Measurements from ENCODE around the gene RAPGEF4.
"Not testable (repeated sequence)": the region's sequence is repeated elsewhere in the genome, so short reads cannot be mapped to it uniquely, and the experiment has no call there.

The RAPGEF4 gene

DNA sequence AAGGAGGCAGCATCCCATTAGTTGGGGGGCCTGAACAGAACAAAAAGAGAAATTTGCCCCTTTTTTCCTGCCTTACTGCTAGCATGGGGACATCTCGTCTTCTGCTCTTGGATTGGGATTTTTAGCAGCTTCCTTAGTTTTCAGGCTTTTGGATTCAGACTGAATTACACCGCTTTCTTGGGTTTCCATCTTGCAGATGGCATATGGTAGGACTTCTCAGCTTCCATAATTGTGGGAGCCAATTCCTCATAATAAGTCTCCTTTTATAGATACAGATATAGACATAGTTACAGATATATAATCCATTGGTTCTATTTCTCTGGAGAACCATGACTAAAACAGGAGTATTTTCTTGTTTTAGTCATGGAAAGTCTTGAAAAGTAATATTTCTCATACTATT lies 5.2 kb upstream of the RAPGEF4 start:
- no peak for DNase-seq

DNA sequence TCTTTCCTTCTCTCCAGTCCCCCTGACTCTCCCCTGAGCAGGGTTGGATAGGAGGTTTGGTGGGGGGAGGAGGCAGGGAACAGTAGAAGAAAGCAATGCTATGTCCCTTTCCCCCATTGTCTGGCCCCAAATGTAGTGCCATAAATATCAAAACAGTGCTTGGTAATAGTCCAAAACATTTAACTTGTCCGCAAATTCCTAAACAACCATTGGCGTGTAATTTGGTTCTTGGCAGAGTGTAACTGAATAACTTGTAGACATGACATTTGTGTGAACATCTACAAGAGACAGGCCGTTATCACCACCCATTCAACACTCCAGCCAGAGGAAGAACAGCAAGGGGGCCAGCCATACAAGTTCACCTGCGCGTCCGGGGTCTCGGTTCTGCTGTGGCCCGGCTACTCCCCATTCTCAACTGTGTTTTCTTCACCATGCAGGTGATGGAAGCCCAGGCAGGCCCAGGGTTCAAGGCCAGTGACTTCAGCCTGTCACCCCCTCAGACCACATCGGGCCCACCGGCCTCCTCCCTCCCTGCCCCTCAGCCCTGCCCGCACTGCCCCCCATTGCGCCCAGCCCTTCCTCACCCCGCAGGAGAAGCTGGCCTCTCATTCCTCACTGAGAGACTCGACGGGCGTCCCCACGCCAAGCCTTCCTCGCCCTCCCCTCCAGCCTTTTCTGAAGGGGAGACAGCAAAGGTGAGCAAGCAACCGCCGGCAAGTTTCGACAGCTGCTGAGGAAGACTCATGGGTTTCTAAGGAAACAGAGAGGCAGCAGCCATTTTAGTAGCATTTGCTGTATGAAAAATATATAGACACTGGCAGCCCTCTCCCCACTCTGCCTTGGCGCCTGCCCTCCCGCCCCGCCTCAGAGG lies 699 bp upstream of the RAPGEF4 start:
- DNase-seq, result peak in 1 of 2 experiments; percentile 45

DNA sequence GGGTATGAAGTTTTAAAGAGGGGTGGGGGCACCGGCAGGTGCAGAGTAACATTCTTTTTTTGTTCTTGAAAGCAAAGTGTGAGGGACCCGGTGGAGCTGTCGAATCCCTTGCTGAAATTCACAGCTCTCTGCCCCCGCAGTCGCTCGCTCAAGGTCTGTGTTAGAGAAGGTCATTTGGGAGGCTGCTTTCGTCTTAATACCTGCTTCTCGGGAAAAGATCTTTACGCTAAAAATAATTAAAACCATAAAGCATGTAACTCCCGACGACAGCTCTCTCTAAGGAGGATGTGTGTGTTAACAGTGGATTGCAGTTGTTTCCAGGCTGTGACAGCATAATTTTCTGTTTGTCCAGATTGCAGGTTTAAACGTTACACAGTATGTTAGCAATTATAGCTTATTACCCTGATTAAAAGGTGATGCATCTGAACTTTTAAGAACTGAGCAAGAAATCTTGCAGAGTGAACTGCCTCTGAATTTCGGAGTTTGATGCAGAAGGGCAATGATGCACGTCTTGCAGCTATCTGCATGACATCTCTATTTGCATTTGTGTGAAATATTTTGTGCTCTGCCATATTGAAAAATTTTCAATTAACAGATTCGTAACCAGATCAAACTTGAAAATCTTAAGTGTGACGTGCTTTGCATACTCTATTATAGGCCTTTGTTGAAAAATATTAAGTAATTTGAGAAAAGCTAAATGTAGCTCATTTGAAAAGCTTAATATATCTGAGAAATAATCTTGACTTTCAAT lies 954 bp downstream of the RAPGEF4 start:
- no peak for DNase-seq

DNA sequence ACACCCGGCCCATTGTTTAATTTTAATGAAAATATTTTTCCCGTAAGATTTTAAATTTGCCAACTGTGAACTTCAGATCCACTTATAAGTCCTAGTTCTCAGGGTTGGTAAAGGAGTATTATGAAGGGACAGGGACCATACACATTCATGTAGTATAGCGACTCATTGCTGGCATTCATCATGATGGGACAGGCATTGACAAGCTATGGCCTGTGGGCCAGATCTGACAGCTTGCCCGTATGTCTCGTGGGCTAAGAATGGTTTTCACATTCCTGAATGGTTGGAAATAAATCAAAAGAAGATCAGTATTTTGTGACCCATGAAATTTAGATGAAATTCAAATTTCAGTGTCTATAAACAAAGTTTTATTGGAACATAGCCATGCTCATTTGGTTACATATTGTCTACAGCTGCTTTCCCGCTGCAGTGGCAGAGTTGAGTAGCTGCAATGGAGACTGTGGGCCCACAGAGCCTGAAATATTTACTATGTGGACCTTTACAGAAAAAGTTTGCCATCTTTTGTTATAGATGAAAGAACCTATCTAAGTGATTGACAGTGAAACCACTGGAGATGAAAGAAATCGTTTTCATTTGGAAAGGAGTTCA lies 4.1 kb downstream of the RAPGEF4 start:
- no peak for DNase-seq

DNA sequence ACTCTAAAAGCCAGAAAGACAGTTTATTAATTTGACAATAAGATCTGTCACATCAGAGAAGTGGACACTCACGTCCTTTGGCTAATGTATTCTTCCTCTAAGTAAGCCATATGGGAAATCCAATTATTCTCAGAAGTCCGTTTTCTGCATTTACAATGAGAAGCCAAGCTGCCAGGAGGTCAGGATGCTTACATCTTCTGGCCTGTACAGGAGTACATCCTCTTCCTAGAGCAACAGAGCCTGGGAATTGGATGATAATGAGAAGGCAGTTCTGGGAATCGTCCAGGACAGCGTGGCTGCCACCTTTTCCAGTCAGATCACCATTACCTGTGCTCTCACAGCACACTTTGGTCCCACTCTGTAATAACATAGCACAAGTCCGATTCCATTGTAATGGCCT lies 5.2 kb downstream of the RAPGEF4 start:
- peak in 1 of 2 experiments; percentile 30 for DNase-seq

DNA sequence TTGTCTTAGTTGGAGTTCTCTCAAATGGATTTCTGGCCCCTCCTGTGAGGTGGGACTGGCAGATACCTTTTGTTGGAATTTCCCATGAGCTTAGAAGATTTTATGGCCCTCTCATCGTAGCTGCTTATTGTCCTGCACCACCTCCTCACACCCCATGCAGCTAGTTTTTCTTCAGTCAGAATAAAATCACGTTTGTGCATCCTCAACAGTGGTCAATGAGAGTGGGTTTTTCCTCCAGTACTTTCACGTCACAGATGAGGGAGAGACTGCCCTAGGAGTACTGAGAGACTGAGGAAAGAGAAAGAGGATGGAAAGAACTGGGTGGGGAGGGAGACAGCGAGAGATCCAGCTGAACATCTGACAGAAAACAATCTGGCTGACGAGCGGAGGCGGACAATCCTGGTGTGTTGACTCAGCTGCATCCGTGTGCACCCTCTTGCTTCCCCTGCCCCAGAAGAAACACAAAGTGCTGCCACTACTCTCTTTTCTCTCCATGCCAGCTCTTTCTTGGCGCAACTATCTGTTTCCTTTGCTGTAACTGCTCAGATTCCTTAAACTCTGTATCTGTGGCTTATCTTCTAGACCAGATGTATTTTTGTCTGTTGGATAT lies 7.4 kb downstream of the RAPGEF4 start:
- DNase-seq, result no peak

DNA sequence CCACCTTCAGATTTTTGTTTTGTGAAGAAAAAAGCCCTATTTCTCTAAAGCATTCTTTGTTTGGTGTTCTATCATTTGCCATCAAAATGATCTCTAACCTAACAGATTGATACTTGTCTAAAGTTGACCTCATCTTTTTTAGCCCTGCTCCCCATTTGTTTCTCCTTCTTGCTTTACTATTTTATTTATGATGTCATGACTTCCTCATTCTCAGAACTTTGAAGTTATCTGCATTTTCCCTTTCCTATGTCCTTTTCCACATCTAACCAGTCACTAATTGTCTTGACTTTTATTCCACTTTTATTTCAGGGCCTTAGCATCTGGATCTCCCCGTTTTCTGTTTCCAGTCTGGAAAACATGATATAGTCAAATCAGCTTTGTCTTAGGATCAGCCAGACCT lies 8.3 kb downstream of the RAPGEF4 start:
- no peak for DNase-seq

DNA sequence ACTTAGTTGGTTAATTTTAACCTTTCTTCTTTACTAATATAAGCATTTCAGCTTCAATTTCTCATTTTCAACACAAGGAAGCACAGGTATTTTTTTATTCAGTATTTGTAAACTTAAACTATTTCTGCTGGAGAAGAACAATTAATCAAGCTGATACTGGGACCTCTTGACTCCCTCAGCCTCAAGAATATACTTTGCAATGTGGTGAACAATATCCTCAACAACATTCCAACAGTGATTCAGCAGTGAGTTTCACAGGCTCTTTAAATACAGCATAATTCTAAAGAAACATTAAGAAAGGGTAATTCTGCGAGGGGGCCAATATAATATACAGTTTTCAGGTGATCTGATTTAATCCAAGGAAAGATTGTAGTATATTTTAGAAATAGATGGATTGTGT lies 10.0 kb downstream of the RAPGEF4 start:
- no peak for DNase-seq

DNA sequence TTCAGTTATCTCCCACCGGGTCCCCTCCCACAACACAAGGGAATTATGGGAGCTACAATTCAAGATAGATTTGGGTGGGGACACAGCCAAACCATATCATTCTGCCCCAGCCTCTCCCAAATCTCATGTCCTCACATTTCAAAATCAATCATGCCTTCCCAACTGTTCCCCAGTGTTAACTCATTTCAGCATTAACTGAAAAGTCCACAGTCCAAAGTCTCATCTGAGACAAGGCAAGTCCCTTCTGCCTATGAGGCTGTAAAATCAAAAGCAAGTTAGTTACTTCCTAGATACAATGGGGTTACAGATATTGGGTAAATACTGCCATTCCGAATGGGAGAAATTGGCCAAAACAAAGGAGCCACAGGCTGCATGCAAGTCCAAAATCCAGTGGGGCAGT lies 12.9 kb downstream of the RAPGEF4 start:
- not testable (repeated sequence) for DNase-seq

DNA sequence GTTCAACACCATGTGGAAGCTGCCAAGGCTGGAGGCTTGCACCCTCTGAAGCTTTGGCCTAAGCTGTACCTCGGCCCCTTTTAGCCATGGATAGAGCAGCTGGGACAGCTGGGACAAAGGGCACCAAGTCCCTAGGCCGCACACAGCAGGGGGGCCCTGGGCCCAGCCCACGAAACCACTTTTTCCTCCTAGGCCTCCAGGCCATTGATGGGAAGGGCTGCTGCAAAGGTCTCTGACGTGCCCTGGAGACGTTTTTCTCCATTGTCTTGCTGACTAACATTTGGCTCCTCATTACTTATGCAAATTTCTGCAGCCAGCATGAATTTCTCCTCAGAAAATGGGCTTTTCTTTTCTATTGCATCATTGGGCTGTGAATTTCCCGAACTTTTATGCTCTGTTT lies 13.7 kb downstream of the RAPGEF4 start:
- no peak for DNase-seq

DNA sequence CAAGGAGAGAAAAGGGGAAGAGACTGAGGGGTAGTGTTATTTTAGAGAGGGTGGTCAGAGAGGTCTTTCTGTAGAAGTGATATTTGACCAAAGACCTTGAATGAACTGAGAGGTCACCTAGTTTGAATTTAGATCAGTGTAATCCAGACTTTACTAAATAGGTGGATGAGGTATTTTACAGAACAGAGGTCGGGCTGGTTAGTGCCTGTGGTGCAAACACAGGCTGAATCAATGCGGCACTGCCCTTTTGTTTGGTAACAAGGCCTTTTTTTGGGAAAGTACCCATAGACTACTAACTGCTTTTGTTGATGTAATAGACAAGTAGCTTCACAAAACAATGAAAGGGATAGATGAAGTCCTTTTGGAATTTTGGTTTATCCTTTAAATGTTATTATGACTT lies 15.9 kb downstream of the RAPGEF4 start:
- no peak for DNase-seq

DNA sequence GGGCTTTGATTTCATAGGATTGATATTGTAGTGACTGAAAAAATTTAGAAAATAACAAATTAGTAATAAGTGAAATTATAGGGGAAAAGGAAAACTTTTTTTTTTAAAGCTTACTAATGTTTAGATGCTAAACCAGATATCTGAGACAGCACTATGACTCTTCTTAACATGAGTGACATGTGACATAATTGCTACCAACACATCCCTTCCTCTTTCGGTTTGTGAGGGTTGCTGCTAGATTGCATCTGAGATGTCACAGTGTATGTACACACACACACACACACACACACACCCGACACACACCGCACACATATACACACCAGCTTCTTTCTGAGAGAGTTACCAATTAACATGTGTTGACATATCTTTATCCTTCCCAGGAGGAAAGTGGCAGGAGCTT lies 18.0 kb downstream of the RAPGEF4 start:
- DNase-seq, result no peak

DNA sequence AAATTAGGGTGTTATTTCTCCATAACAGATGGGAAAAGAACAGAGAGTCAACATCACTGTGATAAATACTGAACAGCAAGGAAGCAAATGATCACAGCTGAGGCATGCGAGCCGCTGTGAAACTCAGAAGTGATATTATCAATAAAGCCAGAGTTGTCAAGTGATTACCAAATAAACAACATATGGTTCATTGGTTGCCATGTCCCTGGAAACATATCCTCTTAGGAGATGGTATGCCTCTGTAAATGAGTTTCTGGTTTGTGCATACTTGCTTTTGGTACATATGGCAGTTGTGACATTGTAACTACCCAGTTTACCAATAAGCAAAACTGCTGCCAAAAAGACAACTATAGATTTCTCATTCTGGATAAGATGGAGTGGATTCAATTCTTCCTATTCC lies 23.8 kb downstream of the RAPGEF4 start:
- DNase-seq, result no peak

DNA sequence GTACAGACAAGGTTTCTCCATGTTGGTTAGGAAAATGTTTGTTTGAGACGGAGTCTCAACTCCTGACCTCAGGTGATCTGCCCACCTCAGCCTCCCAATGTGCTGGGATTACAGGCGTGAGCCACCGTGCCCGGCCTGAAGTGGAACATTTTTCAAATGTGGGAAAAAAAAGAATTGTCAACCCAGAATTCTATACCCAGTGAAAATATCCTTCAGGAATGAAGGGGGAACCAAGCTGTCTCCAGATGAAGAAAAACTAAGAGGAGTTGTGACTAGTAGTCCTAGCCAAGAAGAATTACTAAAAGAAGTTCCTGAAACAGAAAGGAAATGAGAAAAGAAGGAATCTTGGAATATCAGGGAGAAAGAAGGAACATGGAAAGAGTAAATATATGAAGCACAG lies 25.7 kb downstream of the RAPGEF4 start:
- DNase-seq, result no peak

DNA sequence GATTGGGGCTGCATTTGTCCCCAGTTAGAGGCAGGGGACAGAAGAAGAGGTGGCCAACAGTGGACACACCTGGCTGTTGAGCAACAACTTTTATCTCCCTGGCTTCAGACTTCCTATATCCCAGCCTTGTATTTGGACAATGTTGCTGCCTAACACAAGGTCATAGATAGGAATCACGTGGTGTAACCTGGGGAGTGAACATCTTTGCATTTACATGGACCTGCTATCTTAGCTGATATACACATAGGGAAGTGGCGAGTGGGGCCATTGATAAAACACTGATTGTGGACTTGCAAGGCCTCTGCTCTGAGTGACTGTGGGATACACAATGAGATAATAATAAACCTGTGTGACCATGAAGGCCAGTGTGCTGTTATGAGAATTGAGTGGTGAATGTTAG lies 26.9 kb downstream of the RAPGEF4 start:
- DNase-seq, result no peak

DNA sequence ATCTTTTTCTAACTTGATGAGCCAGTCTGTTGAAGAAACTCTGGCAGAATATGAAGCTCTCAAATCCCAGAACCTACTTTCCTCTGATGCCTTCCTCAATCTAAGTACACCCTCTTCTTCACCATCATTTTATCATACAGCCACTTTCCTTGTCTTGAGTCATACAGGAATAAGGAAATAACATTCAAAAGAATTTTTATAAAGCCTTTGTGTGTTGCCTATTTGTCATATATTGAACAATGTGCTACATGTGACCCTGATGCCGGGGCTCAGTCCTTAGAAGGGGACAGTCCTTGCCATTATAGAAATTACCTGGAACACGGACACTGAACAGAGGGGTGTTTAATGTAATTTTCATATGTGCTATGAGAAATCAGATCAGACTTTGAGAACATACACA lies 27.4 kb downstream of the RAPGEF4 start:
- no peak for DNase-seq

DNA sequence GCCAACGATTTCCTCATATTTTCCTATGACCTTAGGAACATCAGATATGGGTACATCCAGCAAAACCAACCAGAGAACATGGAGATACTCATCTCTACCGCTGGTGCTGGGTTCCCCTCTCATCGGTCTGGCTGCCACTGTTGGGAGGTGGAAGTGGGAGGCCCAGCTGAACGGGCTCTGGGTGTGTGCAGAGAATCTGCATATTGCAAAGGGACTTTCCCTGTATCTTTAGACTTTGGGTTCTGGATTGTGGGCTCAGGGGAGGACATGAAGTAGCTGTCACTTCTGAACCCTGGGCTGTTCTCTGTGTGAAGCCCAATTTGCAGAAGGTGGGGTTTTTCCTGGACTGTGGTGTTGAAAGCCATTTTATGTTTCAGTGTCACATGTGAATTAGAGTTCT lies 30.0 kb downstream of the RAPGEF4 start:
- no peak for DNase-seq

DNA sequence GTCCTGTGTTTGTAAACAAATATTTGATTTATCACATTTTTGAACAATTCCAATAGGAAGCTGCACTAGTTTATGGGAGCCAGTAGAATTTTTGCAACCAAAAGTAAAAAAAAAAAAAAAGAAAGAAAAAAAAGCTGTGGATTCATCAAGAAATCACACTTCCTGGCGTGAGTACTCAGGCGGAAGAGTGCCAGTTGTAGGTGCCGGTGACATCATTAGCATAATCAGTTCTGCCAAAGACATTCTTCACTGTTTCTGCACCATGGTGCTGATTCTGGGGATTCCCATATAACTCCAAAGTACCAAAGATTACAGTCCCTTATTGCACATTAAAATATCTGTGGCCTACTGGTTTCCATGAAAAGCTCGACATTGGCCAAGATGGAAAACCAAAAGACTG lies 32.8 kb downstream of the RAPGEF4 start:
- DNase-seq, result no peak

DNA sequence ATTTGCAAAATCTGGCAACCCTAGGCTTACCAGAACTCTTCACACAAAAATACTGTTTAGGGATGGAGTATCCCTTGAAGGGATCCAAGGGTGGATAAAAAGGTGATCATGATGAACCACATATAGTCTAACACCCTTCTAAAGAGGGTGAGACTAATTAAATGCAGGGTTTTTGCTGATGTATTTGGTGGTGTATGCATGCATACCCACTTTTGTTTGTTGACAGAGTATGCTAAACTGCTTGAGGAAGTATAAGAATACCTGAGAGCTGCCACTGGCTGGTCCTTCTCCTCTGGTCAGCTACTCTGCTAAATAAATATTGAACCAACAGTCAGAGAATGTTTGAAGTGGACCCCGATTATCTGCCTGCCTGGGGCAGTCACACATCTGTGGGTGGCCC lies 34.2 kb downstream of the RAPGEF4 start:
- DNase-seq, result no peak

DNA sequence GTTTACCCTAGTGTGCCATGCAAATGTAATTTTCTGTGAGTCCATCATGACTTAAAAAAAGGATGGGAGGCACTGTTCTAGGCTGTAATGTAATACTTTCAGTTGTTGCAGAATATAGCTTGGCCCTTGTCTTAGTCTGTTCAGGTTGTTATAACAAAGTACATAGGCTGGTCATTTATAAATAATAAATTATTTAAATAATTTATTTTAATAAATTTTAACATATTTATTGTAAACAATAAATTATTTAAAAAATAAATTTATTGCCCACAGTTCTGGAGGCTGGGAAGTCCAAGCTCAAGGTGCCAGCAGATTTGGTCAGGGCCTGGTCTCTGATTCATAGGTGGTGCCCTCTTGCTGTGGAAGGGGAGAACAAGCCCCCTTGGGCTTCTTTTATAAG lies 35.2 kb downstream of the RAPGEF4 start:
- no peak for DNase-seq

DNA sequence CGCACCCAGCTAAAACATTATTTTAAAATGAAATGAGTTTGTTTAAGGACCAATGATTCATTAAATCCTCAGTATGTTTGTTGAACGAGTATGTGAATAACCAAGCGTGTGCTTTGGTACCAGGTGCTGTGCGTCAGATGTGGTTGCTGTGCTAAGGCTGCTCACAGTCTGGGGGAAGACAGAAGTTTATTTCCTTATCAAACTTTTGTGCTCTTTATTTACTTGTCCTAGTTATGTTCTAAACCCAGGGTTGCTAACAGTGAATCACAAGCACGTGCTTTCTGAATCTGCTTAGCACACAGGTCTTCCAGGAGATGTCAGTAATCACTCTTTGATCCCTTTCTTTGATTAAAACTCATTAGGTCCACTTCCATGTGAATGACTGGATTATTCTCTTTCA lies 37.0 kb downstream of the RAPGEF4 start:
- no peak for DNase-seq

DNA sequence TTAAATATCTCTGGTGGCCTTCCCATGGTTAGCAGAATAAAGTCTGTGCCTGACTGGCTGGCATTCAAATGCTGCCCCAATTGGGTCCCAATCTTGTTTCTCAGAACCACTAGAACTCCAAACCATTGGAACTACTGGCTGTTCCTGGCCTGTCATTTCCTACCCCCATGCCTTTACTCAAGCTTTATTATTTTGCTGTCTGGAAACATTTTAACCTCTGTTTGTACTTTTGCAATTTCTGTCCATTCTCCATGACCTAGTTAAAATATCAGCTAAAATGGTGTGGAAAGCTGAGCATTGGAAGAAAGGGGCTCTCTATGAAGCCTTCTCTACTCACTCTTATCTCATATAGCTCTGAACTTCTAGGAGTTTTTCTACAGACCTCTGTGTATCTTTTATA lies 38.7 kb downstream of the RAPGEF4 start:
- DNase-seq, result no peak

DNA sequence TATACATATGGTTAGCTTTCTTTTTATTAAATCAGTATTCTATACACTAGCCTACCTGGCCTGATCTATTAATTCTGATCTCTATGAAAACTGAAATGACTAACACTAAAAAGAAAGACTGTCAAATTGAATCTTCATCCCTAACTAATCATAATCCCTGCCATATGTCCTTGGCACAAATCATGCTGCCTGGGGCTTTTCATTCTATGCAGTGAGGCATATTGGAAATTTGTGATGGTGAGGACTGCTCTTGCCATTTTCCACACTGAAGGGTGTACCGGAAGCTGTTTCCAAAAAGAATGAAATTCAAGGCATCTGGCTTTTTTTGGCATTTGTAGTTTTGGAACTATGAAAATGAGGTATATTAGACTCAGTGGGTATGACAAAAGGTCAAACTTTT lies 39.7 kb downstream of the RAPGEF4 start:
- DNase-seq, result peak in 1 of 2 experiments; percentile 35

DNA sequence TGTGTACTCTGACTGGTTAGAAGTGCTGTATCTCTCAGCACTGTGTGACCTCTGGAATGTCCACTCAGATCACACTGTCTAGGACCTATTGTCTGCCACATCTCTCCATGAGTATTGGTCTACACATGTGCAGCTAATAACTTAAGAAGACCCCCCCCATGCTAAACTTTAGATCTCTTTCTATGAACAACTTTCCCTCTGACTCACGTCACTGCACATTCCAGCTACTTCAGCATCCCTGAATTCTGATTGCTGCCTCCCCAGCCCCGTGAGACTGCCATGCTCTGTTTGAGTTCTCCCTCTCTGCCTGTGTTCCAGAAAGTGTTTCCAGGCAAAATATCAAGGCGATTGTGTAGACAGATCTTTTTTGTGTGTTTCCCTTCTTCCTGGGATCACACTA lies 41.8 kb downstream of the RAPGEF4 start:
- no peak for DNase-seq
